Measurements from ENCODE around the gene CDCA3.

The CDCA3 gene

GRCh38 chr12:6834873-6835272 is 16.2 kb downstream of the CDCA3 start:
- no peak for DNase-seq (ENCODE audit: extremely low read depth in 1 of 2, low read depth in 1 of 2)

GRCh38 chr12:6834254-6834653 is 16.8 kb downstream of the CDCA3 start:
- DNase-seq (ENCODE audit: extremely low read depth in 1 of 2, low read depth in 1 of 2), result no peak

GRCh38 chr12:6833189-6833890 is 17.7 kb downstream of the CDCA3 start:
- DNase-seq (ENCODE audit: extremely low read depth in 1 of 2, low read depth in 1 of 2), result no peak

- DNase-seq (ENCODE audit: extremely low read depth in 1 of 2, low read depth in 1 of 2), result no peak
Measured at GRCh38 chr12:6832125-6832524, 19.0 kb downstream of the CDCA3 start.

GRCh38 chr12:6831450-6831995 is 19.6 kb downstream of the CDCA3 start:
- DNase-seq (ENCODE audit: extremely low read depth in 1 of 2, low read depth in 1 of 2), result no peak

- DNase-seq (ENCODE audit: extremely low read depth in 1 of 2, low read depth in 1 of 2), result no peak
Measured at GRCh38 chr12:6830999-6831398, 20.1 kb downstream of the CDCA3 start.

- no peak for DNase-seq (ENCODE audit: extremely low read depth in 1 of 2, low read depth in 1 of 2)
Measured at GRCh38 chr12:6830286-6830890, 20.7 kb downstream of the CDCA3 start.

GRCh38 chr12:6829536-6830220 is 21.4 kb downstream of the CDCA3 start:
- no peak for DNase-seq (ENCODE audit: extremely low read depth in 1 of 2, low read depth in 1 of 2)

- DNase-seq (ENCODE audit: extremely low read depth in 1 of 2, low read depth in 1 of 2), result no peak
Measured at GRCh38 chr12:6828781-6829535, 22.1 kb downstream of the CDCA3 start.

- DNase-seq (ENCODE audit: extremely low read depth in 1 of 2, low read depth in 1 of 2), result no peak
Measured at GRCh38 chr12:6827982-6828780, 22.9 kb downstream of the CDCA3 start, which contains the start of gene P3H3. Gene P3H3, plus strand, starts transcription at chr12:6828407. Its CDS starts 34 bp downstream, at chr12:6828441.

GRCh38 chr12:6827437-6827911 is 23.6 kb downstream of the CDCA3 start:
- no peak for DNase-seq (ENCODE audit: extremely low read depth in 1 of 2, low read depth in 1 of 2)

- no peak for DNase-seq (ENCODE audit: extremely low read depth in 1 of 2, low read depth in 1 of 2)
Measured at GRCh38 chr12:6826734-6827436, 24.2 kb downstream of the CDCA3 start.

- no peak for DNase-seq (ENCODE audit: extremely low read depth in 1 of 2, low read depth in 1 of 2)
Measured at GRCh38 chr12:6826125-6826733, 24.9 kb downstream of the CDCA3 start.

- DNase-seq (ENCODE audit: extremely low read depth in 1 of 2, low read depth in 1 of 2), result peak; percentile 43 to 65
Measured at GRCh38 chr12:6825398-6826124, 25.5 kb downstream of the CDCA3 start.

- no peak for DNase-seq (ENCODE audit: extremely low read depth in 1 of 2, low read depth in 1 of 2)
Measured at GRCh38 chr12:6824901-6825381, 26.1 kb downstream of the CDCA3 start.

- no peak for DNase-seq (ENCODE audit: extremely low read depth in 1 of 2, low read depth in 1 of 2)
Measured at GRCh38 chr12:6824085-6824775, 26.9 kb downstream of the CDCA3 start.

Data from activated CD8-positive, alpha-beta memory T cell treated with anti-CD3 and anti-CD28 coated beads for 1 hour (primary cell).